ENCODE data around the gene AMDHD1. TPM values are rescaled to one million over a fixed set of nuclear protein-coding genes. Genes with fewer than 3 reads are reported as not detected.

Gene AMDHD1
- total and polyA plus RNA-seq, 2 of the 8 experiments (the other 6 are each of a cell fraction or from before 2014, with no cell fraction given): 0.14 TPM; not detected in 1

- Histone ChIP-seq H3K79me1 (ENCODE audit: low read depth, low read length) (no peaks in the 10 kb centered on the region), H3K9ac (replicated peaks in 1 of 4; ENCODE audit: extremely low read depth in 1 of 4, low read depth in 3 of 4, low read length in 3 of 4) (no peak overlapping the region), H3K27me3 (replicated peaks in 1 of 4; ENCODE audit: control insufficient read depth in 3 of 4, extremely low read depth in 1 of 4, insufficient read depth in 3 of 4, low read length in 3 of 4) (no peaks in the 10 kb centered on the region), H3K4me2 (ENCODE audit: insufficient read depth in 1 of 2, low read depth in 2 of 2, low read length in 2 of 2) (no peak overlapping the region), H4K8ac (ENCODE audit: extremely low read depth, insufficient read depth, low read length) (no peak overlapping the region), H2BK20ac (ENCODE audit: low read length) (no peak overlapping the region), H3K4ac (replicated peaks; ENCODE audit: insufficient read length, low read depth, low read length) (no peak overlapping the region), H3K9me3 (ENCODE audit: insufficient read depth in 2 of 2, low read depth in 1 of 2, low read length in 1 of 2) (no peaks in the 10 kb centered on the region), H4K5ac (ENCODE audit: insufficient read length, low read depth, low read length) (no peak overlapping the region), H4K20me1 (replicated peaks in 1 of 2; ENCODE audit: control insufficient read depth in 1 of 2, insufficient read depth in 2 of 2, low read length in 2 of 2) (no peaks in the 10 kb centered on the region), H2AFZ (ENCODE audit: low read length) (no peak overlapping the region), H3K36me3 (ENCODE audit: control insufficient read depth in 2 of 4, insufficient read depth in 4 of 4, low read length in 3 of 4) (peaks cover 0 to 32% (median 4%) of the 10 kb centered on the region in 4 experiments; a peak in 6 of 8 replicates), H3K27ac (ENCODE audit: low read depth, low read length) (no peak overlapping the region), H2BK12ac (ENCODE audit: low read depth, low read length) (no peak overlapping the region), H2BK120ac (replicated peaks; ENCODE audit: low read depth, low read length) (no peak overlapping the region), H3K4me1 (replicated peaks in 1 of 4; ENCODE audit: control insufficient read depth in 3 of 4, insufficient read depth in 4 of 4, low read length in 3 of 4) (peaks cover 0 to 3% (median 0%) of the 10 kb centered on the region in 4 experiments; a peak in 1 of 7 replicates), H2BK15ac (ENCODE audit: low read length) (no peak overlapping the region), H3K79me2 (ENCODE audit: control insufficient read depth in 1 of 2, insufficient read depth in 2 of 2, low read length in 2 of 2) (no peaks in the 10 kb centered on the region), H3K4me3 (ENCODE audit: extremely low read depth in 1 of 4, insufficient read depth in 2 of 4, low read depth in 3 of 4, low read length in 4 of 4) (no peak overlapping the region), H3K23me2 (ENCODE audit: low read depth, low read length) (no peaks in the 10 kb centered on the region), H2AK5ac (ENCODE audit: low read depth, low read length) (no peak overlapping the region), H3K56ac (replicated peaks; ENCODE audit: insufficient read length, low read depth, low read length) (no peak overlapping the region), H3K14ac (ENCODE audit: insufficient read length) (no peak overlapping the region), H3K18ac (ENCODE audit: extremely low read depth, low read length) (no peak overlapping the region), H2BK5ac (ENCODE audit: low read depth, low read length) (no peak overlapping the region), H4K91ac (replicated peaks; ENCODE audit: insufficient read length, low read length) (no peak overlapping the region), H3K23ac (ENCODE audit: insufficient read length) (no peak overlapping the region)
- ChIA-PET POLR2A (ENCODE audit: partially characterized antibody) (interaction anchor here (0.6 to 1.7 kb wide), 7 partner anchors 9 to 1425 kb away, joined by 3 to 8 read pairs (median 4); partner anchors contain the start of genes LTA4H and SNRPF), CTCF (ENCODE audit: partially characterized antibody) (interaction anchor here (0.6 to 8.7 kb wide), 46 partner anchors 10 to 662 kb away, joined by 3 to 149 read pairs (median 5); partner anchors contain the start of genes AMDHD1 and CCDC38)
- WGBS, 2 experiments (ENCODE audit: extremely low coverage in 1 of 2, insufficient coverage in 1 of 2, insufficient read length in 1 of 2, insufficient replicate concordance in 2 of 2, low coverage in 1 of 2, low lambda C conversion rate in 2 of 2, missing lambda C conversion rate in 1 of 2): 46% methylated on average over 7 of the region's 7 CpGs; no CpG with 5 or more reads in 1 of the 2 experiments
- DNase-seq (ENCODE audit: low read depth in 1 of 2, low spot score in 2 of 2) (peak in 1 of 2 experiments; percentile 29), FAIRE-seq (peak; percentile 93)
- TF ChIP-seq RBBP5 (IDR thresholded peaks at IDR 0.05; ENCODE audit: borderline replicate concordance, low read depth, low read length): no peak
- no peak for TF ChIP-seq SIX5 (IDR thresholded peaks at IDR 0.05; ENCODE audit: low read depth, low read length)
- peak; percentile 81 to 89 for TF ChIP-seq RAD21 (IDR thresholded peaks at IDR 0.05 in 1 of 2, conservative IDR thresholded peaks at IDR 0.05 in 1 of 2; ENCODE audit: low read depth in 2 of 2, low read length in 2 of 2)
- TF ChIP-seq CTCF (IDR thresholded peaks at IDR 0.05; ENCODE audit: control extremely low read depth in 1 of 3, insufficient read depth in 1 of 3, low read depth in 1 of 3, low read length in 3 of 3): peak; percentile 37 to 87 (median 84)
Measured at GRCh38 chr12:95998611-95999286, 55.6 kb downstream of the AMDHD1 start.
